Prostate gland (tissue), 2 donors: ENCODE results near the gene CCDC196.

ENCODE experiments used
- POLR2AphosphoS5 ChIP-seq: sonication (generic); formaldehyde crosslinking; IDR thresholded peaks from one replicate; pipeline ENCODE4 v1.6.1; 2017; ENCODE audit warnings: antibody characterized with exemption
- TF ChIP-seq, protein P1 (sequence below), 4 experiments: fragments of 200-600 bp in 2 of 4; fragments of 450-650 bp in 2 of 4; sonication (generic) in 2 of 4; IDR thresholded peaks; 1 replicate in 3 of 4; 2 replicates in 1 of 4; pipeline ENCODE4 v1.5.1; 2016 to 2019; ENCODE audit warnings: antibody characterized with exemption in 4 of 4, mild to moderate bottlenecking in 2 of 4, moderate library complexity in 2 of 4

DNA sequence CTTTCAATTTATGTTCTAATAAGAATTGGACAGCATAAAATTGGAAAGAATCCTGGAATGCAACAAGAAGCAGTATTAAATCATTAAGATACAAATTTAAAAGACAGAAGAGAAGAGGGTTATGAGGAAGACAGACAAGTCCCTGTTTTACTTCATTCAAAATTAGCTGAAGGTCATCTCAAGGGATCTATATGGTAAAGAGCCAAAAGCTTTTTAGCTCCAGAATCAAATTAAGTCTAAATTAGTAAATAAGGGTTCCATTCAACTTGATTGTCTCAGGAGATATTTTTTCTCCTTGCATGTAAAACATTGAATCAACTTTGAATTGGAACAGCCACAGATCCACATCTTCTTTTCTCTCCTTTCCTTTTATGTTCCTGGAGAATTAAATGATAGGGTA, 7.6 kb downstream of the CCDC196 start:
- TF ChIP-seq POLR2AphosphoS5: no peak
- TF ChIP-seq, protein P1, sequence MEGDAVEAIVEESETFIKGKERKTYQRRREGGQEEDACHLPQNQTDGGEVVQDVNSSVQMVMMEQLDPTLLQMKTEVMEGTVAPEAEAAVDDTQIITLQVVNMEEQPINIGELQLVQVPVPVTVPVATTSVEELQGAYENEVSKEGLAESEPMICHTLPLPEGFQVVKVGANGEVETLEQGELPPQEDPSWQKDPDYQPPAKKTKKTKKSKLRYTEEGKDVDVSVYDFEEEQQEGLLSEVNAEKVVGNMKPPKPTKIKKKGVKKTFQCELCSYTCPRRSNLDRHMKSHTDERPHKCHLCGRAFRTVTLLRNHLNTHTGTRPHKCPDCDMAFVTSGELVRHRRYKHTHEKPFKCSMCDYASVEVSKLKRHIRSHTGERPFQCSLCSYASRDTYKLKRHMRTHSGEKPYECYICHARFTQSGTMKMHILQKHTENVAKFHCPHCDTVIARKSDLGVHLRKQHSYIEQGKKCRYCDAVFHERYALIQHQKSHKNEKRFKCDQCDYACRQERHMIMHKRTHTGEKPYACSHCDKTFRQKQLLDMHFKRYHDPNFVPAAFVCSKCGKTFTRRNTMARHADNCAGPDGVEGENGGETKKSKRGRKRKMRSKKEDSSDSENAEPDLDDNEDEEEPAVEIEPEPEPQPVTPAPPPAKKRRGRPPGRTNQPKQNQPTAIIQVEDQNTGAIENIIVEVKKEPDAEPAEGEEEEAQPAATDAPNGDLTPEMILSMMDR (IDR thresholded peaks at IDR 0.05): no peak
